Heart left ventricle (tissue), 16 donors: Measurements from ENCODE around the gene DUOXA1. TPM values are rescaled to one million over a fixed set of nuclear protein-coding genes. Genes with fewer than 3 reads are reported as not detected.

ENCODE experiments used
- ATAC-seq, 4 donors: fragments of 200-7000 bp; cut with Tn5 transposase; one replicate each; pipeline ENCODE4 v1.9.1; 2020 to 2022; ENCODE audit warnings: moderate library complexity in 4 of 4, mild to moderate bottlenecking in 3 of 4, moderate number of reproducible peaks in 1 of 4
- DNase-seq, 5 donors: peaks; one replicate each; pipeline ENCODE4 v3.0.0-alpha.2; 2020
- H3K27ac ChIP-seq, 12 donors: fragments of 200-600 bp; sonication (generic) in 4 of 12; one replicate each; pipeline versions ENCODE4 v1.5.0 to v1.8.0; 2016 to 2022; ENCODE audit warnings: mild to moderate bottlenecking in 2 of 12
- H3K27me3 ChIP-seq, 9 donors: fragments of 200-600 bp; sonication (generic) in 2 of 9; one replicate each; pipeline versions ENCODE4 v1.5.1 to v1.8.0; 2016 to 2022; ENCODE audit warnings: mild to moderate bottlenecking in 3 of 9
- H3K36me3 ChIP-seq, 9 donors: fragments of 200-600 bp; sonication (generic) in 2 of 9; one replicate each; pipeline versions ENCODE4 v1.5.0 to v1.8.0; 2018 to 2022; ENCODE audit warnings: mild to moderate bottlenecking in 2 of 9
- H3K4me1 ChIP-seq, 12 donors: fragments of 200-600 bp; sonication (generic) in 4 of 12; one replicate each; pipeline versions ENCODE4 v1.5.0 to v1.8.0; 2016 to 2022; ENCODE audit warnings: mild to moderate bottlenecking in 3 of 12
- H3K4me3 ChIP-seq, 12 donors: fragments of 200-600 bp; sonication (generic) in 4 of 12; one replicate each; pipeline versions ENCODE4 v1.5.0 to v1.8.0; 2017 to 2022; ENCODE audit warnings: mild to moderate bottlenecking in 9 of 12, moderate library complexity in 4 of 12
- H3K9me3 ChIP-seq, 12 donors: fragments of 200-600 bp; sonication (generic) in 4 of 12; one replicate each; pipeline versions ENCODE4 v1.5.0 to v1.8.0; 2016 to 2022; ENCODE audit warnings: mild to moderate bottlenecking in 1 of 12
- POLR2A ChIP-seq, 2 donors: fragments of 450-650 bp; IDR thresholded peaks; one replicate each; pipeline ENCODE4 v1.6.1; 2017; ENCODE audit warnings: antibody characterized with exemption in 2 of 2, mild to moderate bottlenecking in 2 of 2, moderate library complexity in 2 of 2
- WGBS, 4 donors: extraction: QIAGEN DNeasy Blood & Tissue Kit in 2 of 4; methylation state at CpG; one replicate each; pipeline versions ENCODE4 v1.1.5 to v1.1.7; 2013 to 2018; 5-methylcytosine and 5-hydroxymethylcytosine counted together
- intact Hi-C, 10 donors: fragments of 100-400 bp; cut with DNase I; formaldehyde crosslinking; loops; one replicate each; pipeline versions ENCODE4 v1.11.1 to v1.14.2; 2022
- polyA plus RNA-seq, 2 donors: library from polyadenylated mRNA; stranded (reverse); fragments of 200-250 nt; gene quantifications; one replicate each; pipeline ENCODE4 v1.2.3, GENCODE V29; 2013
- total RNA-seq, 9 donors: library from RNA; depleted of rRNA in 2 of 9; stranded (reverse); fragments of >200 nt in 2 of 9; fragmentation: NEBNext Ultra II Directional in 3 of 9; extraction: Animal tissue kit (Norgen Biotek cat#: 25700) in 3 of 9; gene quantifications; one replicate each; pipeline versions ENCODE4 v1.1.0 to v1.2.4, GENCODE V29; 2016 to 2023
- TF ChIP-seq, protein P1 (sequence below), 12 donors: fragments of 200-600 bp; sonication (generic) in 4 of 12; IDR thresholded peaks; one replicate each; pipeline versions ENCODE4 v1.5.0 to v1.8.0; 2018 to 2022; ENCODE audit warnings: antibody characterized with exemption in 12 of 12, mild to moderate bottlenecking in 5 of 12
- donor health status: ischemic (EF 13 %, LVEDD 7.1; RV severe dilation, severe dysfunction).
- donor health status: healthy with polysubstance abuse.
- donor health status: DM: no; HTN: yes; CAD: no.
- donor health status: DM: no; HTN: no; CAD: no.
- donor health status: ischemic (EF 25% LVEDD 6.9; RV normal size, moderate dysfunction).
- donor health status: ischemic (EF 25% LVEDD 5.7; RV mildly dilated, moderate dysfunction).
- donor health status: healthy.
- donor health status: DM: yes; HTN: yes; CAD: no.
- donor health status: ischemic (EF 35%, LVEDD 5.7; RV mildly dilated, moderate dysfunction).
- donor health status: nonischemic (EF 11% LVEDD 7.7; RV severe dilation, severe dysfunction).
- donor health status: DM: yes; HTN: yes; CAD: no.
- donor health status: PGD.
- donor health status: ischemic (EF 29% LVEDD 5.4; RV normal size, mild dysfunction).
- donor health status: nonischemic (EF 23%, LVEDD 6.1; RV moderate dilation, normal function).

The DUOXA1 gene
- total and polyA plus RNA-seq, 11 donors = 0.11 to 1.3 (median 0.31) TPM; not detected in 3

DNA sequence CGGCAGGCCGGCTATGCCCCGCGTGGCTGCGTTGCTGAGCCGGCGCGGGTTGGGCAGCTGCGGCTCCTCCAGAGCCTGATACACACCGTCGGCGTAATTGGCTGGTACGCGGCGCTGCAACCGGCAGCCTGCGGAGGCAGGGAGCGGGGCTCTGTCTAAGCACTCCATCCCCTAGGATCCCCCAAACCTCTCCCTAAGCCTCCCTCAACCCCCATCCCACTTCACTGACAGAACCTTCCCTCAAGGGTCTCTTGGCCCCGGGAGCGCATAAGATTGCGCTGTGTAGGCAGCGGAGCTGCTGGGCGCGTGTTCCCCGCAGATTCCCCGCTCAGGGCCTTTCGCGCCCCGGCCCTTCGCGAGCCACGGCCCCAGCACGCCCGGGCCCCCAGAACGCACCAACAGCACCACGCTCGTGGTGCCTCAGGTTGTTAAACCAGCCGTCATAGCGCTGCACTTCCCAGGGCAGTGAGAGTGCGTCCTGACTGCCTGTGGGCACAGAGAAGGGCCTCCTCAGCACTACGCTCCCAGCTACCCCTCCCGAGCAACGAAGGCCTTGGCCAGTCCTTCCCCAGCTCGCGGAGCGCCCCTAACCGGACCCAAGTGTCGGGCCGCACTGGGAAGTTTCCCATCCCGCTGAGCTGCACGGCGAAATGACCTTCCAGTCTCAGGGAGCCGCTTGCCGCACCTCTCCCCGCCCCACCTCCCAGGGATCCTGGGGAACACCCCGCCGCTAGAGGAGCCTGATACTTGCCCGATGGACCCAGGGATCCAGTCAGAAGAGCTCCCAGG, 16.9 kb downstream of the DUOXA1 start:
- no peak for DNase-seq
- WGBS, 4 donors = 1 to 3% (median 3%) methylated on average over 25 to 58 of the region's 58 CpGs
- Histone ChIP-seq H3K9me3 (no peaks in the 10 kb centered on the region), H3K36me3 (no peaks in the 10 kb centered on the region), H3K27me3 (peaks cover 49 to 94% (median 71%) of the 10 kb centered on the region in 9 donors), H3K4me3 (peak overlapping the region in 4 of 12 donors; percentile 5 to 17 (median 13)), H3K27ac (no peak overlapping the region), H3K4me1 (peaks cover 3 to 46% (median 19%) of the 10 kb centered on the region in 12 donors)
- intact Hi-C loops = loop anchor here in 3 of 10 donors (10.0 kb wide), 4 partner anchors 48 to 148 kb away; no protein-coding TSS in a partner anchor
- no peak for ATAC-seq
- TF ChIP-seq, protein P1, sequence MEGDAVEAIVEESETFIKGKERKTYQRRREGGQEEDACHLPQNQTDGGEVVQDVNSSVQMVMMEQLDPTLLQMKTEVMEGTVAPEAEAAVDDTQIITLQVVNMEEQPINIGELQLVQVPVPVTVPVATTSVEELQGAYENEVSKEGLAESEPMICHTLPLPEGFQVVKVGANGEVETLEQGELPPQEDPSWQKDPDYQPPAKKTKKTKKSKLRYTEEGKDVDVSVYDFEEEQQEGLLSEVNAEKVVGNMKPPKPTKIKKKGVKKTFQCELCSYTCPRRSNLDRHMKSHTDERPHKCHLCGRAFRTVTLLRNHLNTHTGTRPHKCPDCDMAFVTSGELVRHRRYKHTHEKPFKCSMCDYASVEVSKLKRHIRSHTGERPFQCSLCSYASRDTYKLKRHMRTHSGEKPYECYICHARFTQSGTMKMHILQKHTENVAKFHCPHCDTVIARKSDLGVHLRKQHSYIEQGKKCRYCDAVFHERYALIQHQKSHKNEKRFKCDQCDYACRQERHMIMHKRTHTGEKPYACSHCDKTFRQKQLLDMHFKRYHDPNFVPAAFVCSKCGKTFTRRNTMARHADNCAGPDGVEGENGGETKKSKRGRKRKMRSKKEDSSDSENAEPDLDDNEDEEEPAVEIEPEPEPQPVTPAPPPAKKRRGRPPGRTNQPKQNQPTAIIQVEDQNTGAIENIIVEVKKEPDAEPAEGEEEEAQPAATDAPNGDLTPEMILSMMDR (IDR thresholded peaks at IDR 0.05) = no peak
- no peak for TF ChIP-seq POLR2A (IDR thresholded peaks at IDR 0.05)

DNA sequence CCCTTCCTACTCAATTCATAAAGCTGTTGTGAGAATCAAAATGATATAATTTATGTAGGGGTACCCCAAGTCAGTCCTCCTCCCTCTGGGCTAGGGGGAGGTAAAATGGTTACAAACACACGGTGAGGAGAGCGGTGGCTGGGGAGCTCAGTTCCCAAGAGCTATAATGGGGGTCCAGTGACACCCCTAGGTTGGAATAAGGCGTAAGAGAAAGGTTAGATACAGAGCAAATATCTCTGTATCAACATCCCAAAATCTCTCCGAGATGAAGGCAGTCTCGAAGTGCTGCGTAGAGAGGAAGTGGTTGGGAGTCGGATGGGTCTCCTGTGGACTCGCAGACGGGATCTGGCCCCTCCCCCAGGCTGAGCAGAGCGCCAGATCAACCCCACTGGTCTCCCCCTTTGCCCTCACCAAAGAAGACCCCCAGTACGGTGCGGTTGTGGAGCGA, 17.5 kb downstream of the DUOXA1 start:
- no peak overlapping the region for H3K27ac ChIP-seq
- peak overlapping the region in 3 of 12 donors; percentile 5 to 15 (median 11) for H3K4me3 ChIP-seq
- WGBS, 4 donors = 5 to 8% (median 6%) methylated on average over 13 of the region's 13 CpGs
- no peaks in the 10 kb centered on the region for H3K36me3 ChIP-seq
- ATAC-seq = no peak
- peaks cover 3 to 39% (median 16%) of the 10 kb centered on the region in 12 donors for H3K4me1 ChIP-seq
- intact Hi-C loops = loop anchor here in 3 of 10 donors (10.0 kb wide), 4 partner anchors 47 to 147 kb away; no protein-coding TSS in a partner anchor
- no peak for TF ChIP-seq POLR2A (IDR thresholded peaks at IDR 0.05)
- TF ChIP-seq, protein P1 (IDR thresholded peaks at IDR 0.05) = no peak
- DNase-seq = no peak
- H3K27me3 ChIP-seq = peaks cover 47 to 90% (median 67%) of the 10 kb centered on the region in 9 donors
- no peaks in the 10 kb centered on the region for H3K9me3 ChIP-seq

DNA sequence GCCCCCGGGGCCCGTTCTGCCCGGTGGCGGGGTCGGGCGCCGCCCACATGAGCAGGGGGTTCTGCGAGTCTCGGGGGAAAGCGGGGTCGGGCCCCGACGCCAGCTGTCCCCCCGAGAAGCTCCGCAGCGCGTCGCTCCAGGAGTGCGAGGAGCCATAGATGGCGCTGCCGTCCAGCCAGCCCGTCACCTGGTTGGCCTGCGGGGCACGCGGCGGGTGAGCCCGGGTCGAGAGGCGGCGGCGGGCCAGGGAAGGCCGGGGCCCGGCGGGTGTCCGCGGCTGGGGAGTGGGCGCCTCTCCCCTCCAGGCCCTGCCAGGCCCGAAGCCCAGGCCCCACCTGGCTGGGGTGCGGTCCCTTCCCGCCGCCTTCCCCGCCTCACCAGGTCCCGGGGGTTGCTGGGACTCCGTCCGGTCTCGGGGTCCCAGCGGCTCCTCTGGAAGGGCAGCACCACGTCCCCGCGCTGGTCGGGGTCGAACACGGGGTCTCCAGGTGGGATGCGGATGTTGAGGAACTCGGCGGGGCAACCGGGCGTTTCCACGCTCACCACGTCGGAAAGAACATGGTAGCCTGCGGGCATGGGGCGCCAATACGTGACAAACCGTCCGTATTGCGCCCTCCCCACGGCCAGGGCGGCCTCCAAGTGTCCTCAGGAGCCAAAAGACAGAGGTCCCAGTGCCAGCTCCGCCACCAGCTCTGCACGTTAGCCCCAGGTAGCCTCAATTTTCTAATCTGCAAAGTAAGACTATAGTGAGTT, 18.1 kb downstream of the DUOXA1 start:
- Histone ChIP-seq H3K4me1 (peaks cover 3 to 33% (median 13%) of the 10 kb centered on the region in 12 donors), H3K4me3 (no peak overlapping the region), H3K36me3 (no peaks in the 10 kb centered on the region), H3K27ac (no peak overlapping the region), H3K9me3 (no peaks in the 10 kb centered on the region), H3K27me3 (peaks cover 41 to 84% (median 61%) of the 10 kb centered on the region in 9 donors)
- 4 to 12% (median 6%) methylated on average over 27 to 71 of the region's 71 CpGs for WGBS, 4 donors
- intact Hi-C loops = loop anchor here in 3 of 10 donors (10.0 kb wide), 4 partner anchors 47 to 147 kb away; no protein-coding TSS in a partner anchor
- TF ChIP-seq, protein P1 (IDR thresholded peaks at IDR 0.05) = no peak
- no peak for TF ChIP-seq POLR2A (IDR thresholded peaks at IDR 0.05)
- ATAC-seq (no peak), DNase-seq (no peak)
